ENCODE measurements around the gene RAB3GAP1.
"Not testable (repeated sequence)": the region's sequence is repeated elsewhere in the genome, so short reads cannot be mapped to it uniquely, and the experiment has no call there.

DNA sequence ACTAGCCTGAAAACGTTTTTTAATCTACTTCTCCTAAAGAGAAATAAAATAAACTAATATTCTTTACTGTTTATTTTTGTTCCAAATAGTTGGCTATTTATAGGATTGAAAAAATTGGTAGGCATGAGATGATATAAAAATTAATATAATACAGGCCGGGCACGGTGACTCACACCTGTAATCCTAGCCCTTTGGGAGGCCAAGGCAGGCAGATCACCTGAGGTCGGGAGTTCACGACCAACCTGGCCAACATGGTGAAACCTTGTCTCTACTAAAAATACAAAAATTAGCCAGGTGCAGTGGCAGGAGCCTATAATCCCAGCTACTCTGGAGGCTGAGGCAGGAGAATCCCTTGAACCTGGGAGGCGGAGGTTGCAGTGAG lies 69.6 kb downstream of the RAB3GAP1 start:
- TF ChIP-seq CTCF (IDR thresholded peaks at IDR 0.05), result not testable (repeated sequence)
- TF ChIP-seq, protein P1, sequence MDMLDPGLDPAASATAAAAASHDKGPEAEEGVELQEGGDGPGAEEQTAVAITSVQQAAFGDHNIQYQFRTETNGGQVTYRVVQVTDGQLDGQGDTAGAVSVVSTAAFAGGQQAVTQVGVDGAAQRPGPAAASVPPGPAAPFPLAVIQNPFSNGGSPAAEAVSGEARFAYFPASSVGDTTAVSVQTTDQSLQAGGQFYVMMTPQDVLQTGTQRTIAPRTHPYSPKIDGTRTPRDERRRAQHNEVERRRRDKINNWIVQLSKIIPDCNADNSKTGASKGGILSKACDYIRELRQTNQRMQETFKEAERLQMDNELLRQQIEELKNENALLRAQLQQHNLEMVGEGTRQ (IDR thresholded peaks at IDR 0.05; ENCODE audit: borderline replicate concordance, low read depth, low read length), result not testable (repeated sequence)

Data from SK-N-SH (cell line).